C4-2B (cell line): ENCODE data around the gene STAC2.

ENCODE experiments used
- ZFX ChIP-seq: fragments of 450-650 bp; IDR thresholded peaks from 2 replicates; pipeline ENCODE4 v1.6.1; 2017
- TF ChIP-seq, protein P1 (sequence below): fragments of 450-650 bp; conservative IDR thresholded peaks from 2 replicates; pipeline ENCODE4 v1.5.1; 2017; ENCODE audit warnings: mild to moderate bottlenecking

DNA sequence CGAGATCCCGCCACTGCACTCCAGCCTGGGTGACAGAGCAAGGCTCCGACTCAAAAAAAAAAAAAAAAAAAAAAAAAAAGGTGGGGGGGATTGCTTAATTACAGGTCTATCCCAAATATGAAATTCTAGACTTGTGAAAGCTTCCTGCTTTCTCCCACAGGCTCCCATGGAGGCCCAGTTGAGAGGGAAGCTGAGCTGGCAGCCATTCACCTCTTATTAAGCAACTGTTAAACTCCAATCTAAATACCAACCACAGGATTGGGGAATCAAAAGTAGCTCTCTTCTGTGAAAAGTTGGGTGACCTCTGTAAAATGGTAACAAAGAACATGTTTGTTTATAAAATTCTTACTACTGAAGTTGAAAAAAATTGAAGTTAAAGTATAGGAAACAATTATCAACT, 45.8 kb upstream of the STAC2 start:
- TF ChIP-seq, protein P1, sequence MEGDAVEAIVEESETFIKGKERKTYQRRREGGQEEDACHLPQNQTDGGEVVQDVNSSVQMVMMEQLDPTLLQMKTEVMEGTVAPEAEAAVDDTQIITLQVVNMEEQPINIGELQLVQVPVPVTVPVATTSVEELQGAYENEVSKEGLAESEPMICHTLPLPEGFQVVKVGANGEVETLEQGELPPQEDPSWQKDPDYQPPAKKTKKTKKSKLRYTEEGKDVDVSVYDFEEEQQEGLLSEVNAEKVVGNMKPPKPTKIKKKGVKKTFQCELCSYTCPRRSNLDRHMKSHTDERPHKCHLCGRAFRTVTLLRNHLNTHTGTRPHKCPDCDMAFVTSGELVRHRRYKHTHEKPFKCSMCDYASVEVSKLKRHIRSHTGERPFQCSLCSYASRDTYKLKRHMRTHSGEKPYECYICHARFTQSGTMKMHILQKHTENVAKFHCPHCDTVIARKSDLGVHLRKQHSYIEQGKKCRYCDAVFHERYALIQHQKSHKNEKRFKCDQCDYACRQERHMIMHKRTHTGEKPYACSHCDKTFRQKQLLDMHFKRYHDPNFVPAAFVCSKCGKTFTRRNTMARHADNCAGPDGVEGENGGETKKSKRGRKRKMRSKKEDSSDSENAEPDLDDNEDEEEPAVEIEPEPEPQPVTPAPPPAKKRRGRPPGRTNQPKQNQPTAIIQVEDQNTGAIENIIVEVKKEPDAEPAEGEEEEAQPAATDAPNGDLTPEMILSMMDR = no peak
- no peak for TF ChIP-seq ZFX
